ENCODE data around the gene GHR. TPM values are rescaled to one million over a fixed set of nuclear protein-coding genes. Genes with fewer than 3 reads are reported as not detected.

The GHR gene
- total RNA-seq, 4 donors from 2014 or later: 6.5 to 27.2 (median 9.6) TPM

GRCh38 chr5:42506662-42507061 is 83.4 kb downstream of the GHR start:
- Histone ChIP-seq H3K4me3 (no peak overlapping the region), H3K27ac (no peak overlapping the region), H3K27me3 (no peaks in the 10 kb centered on the region), H3K36me3 (no peaks in the 10 kb centered on the region), H3K9me3 (no peaks in the 10 kb centered on the region), H3K4me1 (peaks cover 0 to 47% (median 5%) of the 10 kb centered on the region in 3 donors)
- no peak for ATAC-seq
- WGBS, 2 donors (ENCODE audit: low coverage in 1 of 2): 89 to 100% methylated on average over 2 of the region's 2 CpGs
- TF ChIP-seq EP300 (IDR thresholded peaks at IDR 0.05): no peak
- no peak for TF ChIP-seq POLR2AphosphoS5 (IDR thresholded peaks at IDR 0.05)
- TF ChIP-seq CTCF (IDR thresholded peaks at IDR 0.05): no peak
- TF ChIP-seq POLR2A (IDR thresholded peaks at IDR 0.05): no peak

DNA sequence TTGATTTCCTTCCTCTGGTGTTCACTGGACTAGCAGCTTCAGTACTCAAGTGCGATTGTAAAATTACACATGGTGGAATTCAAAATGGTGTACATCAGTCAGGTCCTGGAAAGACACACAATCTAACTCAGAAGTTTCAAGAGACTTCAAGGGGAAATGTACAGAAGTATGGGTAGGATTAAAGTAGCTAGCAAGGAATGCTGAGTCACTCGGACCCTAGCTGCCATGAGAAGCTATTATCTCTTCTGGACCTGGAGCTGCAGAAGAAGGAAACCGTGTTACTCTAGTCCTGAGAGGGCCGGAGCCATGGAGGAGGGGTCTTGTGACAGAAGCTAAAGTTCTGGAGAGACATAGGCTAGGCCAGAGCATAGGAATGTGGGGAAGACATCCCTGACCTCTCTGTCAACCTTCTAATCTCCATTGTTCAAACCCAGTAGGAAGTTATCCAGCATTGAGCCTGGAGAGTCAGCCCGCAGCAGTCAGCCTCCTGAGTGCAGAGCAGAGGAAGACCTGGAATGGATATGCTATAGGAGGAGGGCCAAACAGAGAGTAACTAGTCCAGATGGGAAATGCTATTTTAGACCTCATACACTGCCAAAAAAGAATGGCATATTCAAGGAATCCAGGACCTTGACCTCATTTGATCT is 84.3 kb downstream of the GHR start:
- WGBS, 2 donors (ENCODE audit: low coverage in 1 of 2): 69 to 83% methylated on average over 4 of the region's 5 CpGs
- no peak overlapping the region for H3K4me3 ChIP-seq
- ATAC-seq: peak; percentile 19
- no peaks in the 10 kb centered on the region for H3K36me3 ChIP-seq
- H3K27ac ChIP-seq: no peak overlapping the region
- no peaks in the 10 kb centered on the region for H3K27me3 ChIP-seq
- H3K4me1 ChIP-seq: peaks cover 0 to 40% (median 5%) of the 10 kb centered on the region in 3 donors
- TF ChIP-seq POLR2A (IDR thresholded peaks at IDR 0.05) (no peak), EP300 (IDR thresholded peaks at IDR 0.05) (no peak), POLR2AphosphoS5 (IDR thresholded peaks at IDR 0.05) (no peak), CTCF (IDR thresholded peaks at IDR 0.05) (no peak)
- no peaks in the 10 kb centered on the region for H3K9me3 ChIP-seq

GRCh38 chr5:42513246-42513645 is 90.0 kb downstream of the GHR start:
- peaks cover 0 to 47% (median 5%) of the 10 kb centered on the region in 3 donors for H3K4me1 ChIP-seq
- 80 to 98% methylated on average over 2 to 9 of the region's 9 CpGs for WGBS, 2 donors (ENCODE audit: low coverage in 1 of 2)
- no peak for TF ChIP-seq POLR2A (IDR thresholded peaks at IDR 0.05)
- TF ChIP-seq POLR2AphosphoS5 (IDR thresholded peaks at IDR 0.05): no peak
- no peak for TF ChIP-seq CTCF (IDR thresholded peaks at IDR 0.05)
- no peak for TF ChIP-seq EP300 (IDR thresholded peaks at IDR 0.05)
- H3K4me3 ChIP-seq: no peak overlapping the region
- H3K9me3 ChIP-seq: no peaks in the 10 kb centered on the region
- no peaks in the 10 kb centered on the region for H3K36me3 ChIP-seq
- ATAC-seq: no peak
- no peak overlapping the region for H3K27ac ChIP-seq
- no peaks in the 10 kb centered on the region for H3K27me3 ChIP-seq

- Histone ChIP-seq H3K36me3 (no peaks in the 10 kb centered on the region), H3K27me3 (no peaks in the 10 kb centered on the region), H3K9me3 (no peaks in the 10 kb centered on the region), H3K4me3 (no peak overlapping the region), H3K27ac (no peak overlapping the region), H3K4me1 (peaks cover 0 to 47% (median 5%) of the 10 kb centered on the region in 3 donors)
- 71 to 93% methylated on average over 2 of the region's 2 CpGs for WGBS, 2 donors (ENCODE audit: low coverage in 1 of 2)
- ATAC-seq: no peak
- no peak for TF ChIP-seq EP300 (IDR thresholded peaks at IDR 0.05)
- no peak for TF ChIP-seq CTCF (IDR thresholded peaks at IDR 0.05)
- no peak for TF ChIP-seq POLR2AphosphoS5 (IDR thresholded peaks at IDR 0.05)
- no peak for TF ChIP-seq POLR2A (IDR thresholded peaks at IDR 0.05)
These were observed 91.5 kb downstream of the GHR start for GRCh38 chr5:42514754-42515153.

GRCh38 chr5:42515504-42515903 is 92.3 kb downstream of the GHR start:
- TF ChIP-seq CTCF (IDR thresholded peaks at IDR 0.05): no peak
- TF ChIP-seq EP300 (IDR thresholded peaks at IDR 0.05): no peak
- TF ChIP-seq POLR2AphosphoS5 (IDR thresholded peaks at IDR 0.05): no peak
- no peak for TF ChIP-seq POLR2A (IDR thresholded peaks at IDR 0.05)
- H3K27ac ChIP-seq: no peak overlapping the region
- H3K9me3 ChIP-seq: no peaks in the 10 kb centered on the region
- no peak overlapping the region for H3K4me3 ChIP-seq
- WGBS, 2 donors (ENCODE audit: low coverage in 1 of 2): 96 to 98% methylated on average over 2 to 3 of the region's 3 CpGs
- H3K27me3 ChIP-seq: no peaks in the 10 kb centered on the region
- no peak for ATAC-seq
- no peaks in the 10 kb centered on the region for H3K36me3 ChIP-seq
- H3K4me1 ChIP-seq: peaks cover 0 to 49% (median 5%) of the 10 kb centered on the region in 3 donors
